ENCODE results near the gene F3.
"Not testable (repeated sequence)": the region's sequence is repeated elsewhere in the genome, so short reads cannot be mapped to it uniquely, and the experiment has no call there.

Gene F3

DNA sequence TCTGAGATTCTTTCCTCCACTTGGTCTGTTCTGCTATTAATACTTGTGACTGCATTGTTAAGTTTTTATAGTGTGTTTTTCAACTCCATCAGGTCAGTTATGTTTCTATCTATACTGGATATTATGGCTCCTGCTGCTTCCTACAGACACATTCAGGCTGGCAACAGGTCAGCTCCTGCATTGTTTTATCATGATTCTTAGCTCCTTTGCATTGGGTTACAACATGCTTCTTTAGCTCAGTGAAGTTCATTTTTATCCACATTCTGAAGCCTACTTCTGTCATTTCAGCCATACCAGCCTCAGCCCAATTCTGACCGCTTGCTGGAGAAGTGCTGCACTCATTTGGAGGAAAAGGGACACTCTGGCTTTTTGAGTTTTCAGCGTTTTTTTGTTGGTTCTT lies 37.3 kb upstream of the F3 start:
- no peak overlapping the region for H3K4me3 ChIP-seq (ENCODE audit: low read length)
- DNase-seq (ENCODE audit: low read depth), result peak; percentile 39
- TF ChIP-seq, protein P1, sequence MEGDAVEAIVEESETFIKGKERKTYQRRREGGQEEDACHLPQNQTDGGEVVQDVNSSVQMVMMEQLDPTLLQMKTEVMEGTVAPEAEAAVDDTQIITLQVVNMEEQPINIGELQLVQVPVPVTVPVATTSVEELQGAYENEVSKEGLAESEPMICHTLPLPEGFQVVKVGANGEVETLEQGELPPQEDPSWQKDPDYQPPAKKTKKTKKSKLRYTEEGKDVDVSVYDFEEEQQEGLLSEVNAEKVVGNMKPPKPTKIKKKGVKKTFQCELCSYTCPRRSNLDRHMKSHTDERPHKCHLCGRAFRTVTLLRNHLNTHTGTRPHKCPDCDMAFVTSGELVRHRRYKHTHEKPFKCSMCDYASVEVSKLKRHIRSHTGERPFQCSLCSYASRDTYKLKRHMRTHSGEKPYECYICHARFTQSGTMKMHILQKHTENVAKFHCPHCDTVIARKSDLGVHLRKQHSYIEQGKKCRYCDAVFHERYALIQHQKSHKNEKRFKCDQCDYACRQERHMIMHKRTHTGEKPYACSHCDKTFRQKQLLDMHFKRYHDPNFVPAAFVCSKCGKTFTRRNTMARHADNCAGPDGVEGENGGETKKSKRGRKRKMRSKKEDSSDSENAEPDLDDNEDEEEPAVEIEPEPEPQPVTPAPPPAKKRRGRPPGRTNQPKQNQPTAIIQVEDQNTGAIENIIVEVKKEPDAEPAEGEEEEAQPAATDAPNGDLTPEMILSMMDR (IDR thresholded peaks at IDR 0.05; ENCODE audit: insufficient read depth, low read depth, low read length, missing control alignments), result no peak

DNA sequence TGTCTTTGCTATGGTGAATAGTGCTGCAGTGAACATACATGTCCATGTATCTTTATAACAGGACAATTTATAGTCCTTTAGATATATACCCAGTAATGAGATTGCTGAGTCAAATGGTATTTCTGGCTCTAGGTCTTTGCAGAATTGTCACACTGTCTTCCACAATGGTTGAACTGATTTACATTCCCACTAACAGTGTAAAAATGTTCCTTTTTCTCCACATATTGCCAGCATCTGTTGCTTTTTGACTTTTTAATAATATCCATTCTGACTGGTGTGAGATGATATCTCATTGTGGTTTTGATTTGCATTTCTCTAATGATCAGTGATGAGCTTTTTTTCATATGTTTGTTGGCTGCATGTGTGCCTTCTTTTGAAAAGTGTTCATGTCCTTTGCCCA lies 32.4 kb upstream of the F3 start:
- DNase-seq (ENCODE audit: low read depth); H3K4me3 ChIP-seq (ENCODE audit: low read length): not testable (repeated sequence)

DNA sequence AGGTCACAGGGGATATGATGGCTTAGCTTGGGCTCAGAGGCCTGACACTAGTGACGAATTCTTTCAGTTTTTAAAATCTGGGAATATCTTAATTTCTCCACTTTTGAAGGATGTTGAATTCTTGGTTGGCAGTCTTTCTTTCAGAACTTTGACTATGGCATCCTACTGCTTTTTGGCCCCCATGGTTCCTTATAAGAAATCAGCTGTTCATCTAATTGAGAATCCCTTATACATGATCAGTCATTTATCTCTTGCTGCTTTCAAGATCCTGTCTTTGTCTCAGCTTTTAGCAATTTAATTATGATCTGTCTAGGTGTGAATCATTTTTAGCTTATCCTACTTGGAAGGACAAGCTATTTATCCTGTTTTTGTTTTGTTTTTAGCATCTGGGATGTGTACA lies 31.2 kb upstream of the F3 start:
- no peak for DNase-seq (ENCODE audit: low read depth)
- TF ChIP-seq, protein P1 (IDR thresholded peaks at IDR 0.05; ENCODE audit: insufficient read depth, low read depth, low read length, missing control alignments), result no peak
- no peak overlapping the region for H3K4me3 ChIP-seq (ENCODE audit: low read length)

DNA sequence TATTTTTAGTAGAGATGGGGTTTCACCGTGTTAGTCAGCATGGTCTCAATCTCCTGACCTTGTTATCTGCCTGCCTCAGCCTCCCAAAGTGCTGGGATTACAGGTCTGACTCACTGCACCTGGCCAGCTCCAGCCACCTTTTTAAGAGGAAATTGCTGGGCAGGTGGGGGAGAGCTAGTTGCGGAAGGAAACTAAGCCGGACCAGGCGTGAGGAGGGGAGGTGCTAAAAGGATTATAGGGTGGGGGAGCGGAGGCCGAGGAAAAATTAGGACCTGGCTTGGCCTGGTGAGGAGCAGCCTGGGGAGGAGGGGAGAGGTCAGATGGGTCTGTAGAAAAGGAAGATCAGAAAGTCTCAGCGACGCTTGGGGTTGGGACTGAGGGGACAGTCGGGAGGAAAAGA lies 29.4 kb upstream of the F3 start:
- not testable (repeated sequence) for H3K4me3 ChIP-seq (ENCODE audit: low read length); DNase-seq (ENCODE audit: low read depth)

DNA sequence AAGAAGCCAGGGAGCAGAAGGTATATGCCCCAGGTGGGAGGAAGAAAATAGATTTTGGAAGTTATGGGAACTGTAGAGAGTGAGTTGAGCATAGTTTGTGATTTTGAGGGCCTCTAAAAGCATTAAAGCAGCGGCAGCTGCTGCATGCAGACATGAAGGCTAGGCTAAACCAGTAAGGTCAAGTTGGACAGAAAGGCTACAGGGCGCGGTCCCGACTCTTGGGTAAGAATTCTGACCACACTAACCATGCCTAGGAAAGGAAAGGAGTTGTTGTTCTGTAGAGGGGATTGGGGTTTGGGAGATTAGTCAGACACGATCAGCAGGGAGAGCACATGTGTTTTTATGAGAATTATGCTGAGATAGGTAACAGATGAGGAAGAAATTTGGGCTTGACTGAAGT lies 27.2 kb upstream of the F3 start:
- not testable (repeated sequence) for H3K4me3 ChIP-seq (ENCODE audit: low read length); DNase-seq (ENCODE audit: low read depth)

DNA sequence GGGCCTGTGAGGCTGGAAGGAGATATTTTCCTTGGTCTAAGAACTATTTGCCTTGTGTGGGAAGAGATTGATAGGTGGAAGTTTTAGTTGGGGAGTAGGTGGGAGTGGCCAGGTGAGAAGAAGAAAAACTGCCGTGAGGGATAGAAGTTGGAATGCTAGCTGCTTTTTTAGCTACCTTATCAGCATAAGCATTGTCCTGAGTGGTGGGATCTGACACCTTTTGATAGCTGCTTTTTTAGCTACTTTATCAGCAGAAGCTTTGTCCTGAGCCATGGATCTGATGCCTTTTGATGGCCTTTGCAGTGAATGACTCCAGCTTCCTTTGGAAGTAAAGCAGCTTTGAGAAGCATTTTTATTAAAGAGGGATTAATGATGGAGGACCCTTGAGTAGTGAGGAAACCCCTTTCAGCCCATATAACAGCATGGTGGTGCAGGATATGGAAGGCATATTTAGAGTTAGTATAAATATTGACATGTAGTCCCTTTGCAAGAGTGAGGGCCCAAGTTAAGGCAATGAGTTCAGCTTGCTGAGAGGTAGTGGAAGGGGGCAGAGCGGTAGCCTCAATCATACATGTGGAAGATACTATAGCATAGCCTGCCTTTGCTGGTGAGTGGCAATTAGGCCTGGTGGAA lies 26.5 kb upstream of the F3 start:
- DNase-seq (ENCODE audit: low read depth); H3K4me3 ChIP-seq (ENCODE audit: low read length): not testable (repeated sequence)

DNA sequence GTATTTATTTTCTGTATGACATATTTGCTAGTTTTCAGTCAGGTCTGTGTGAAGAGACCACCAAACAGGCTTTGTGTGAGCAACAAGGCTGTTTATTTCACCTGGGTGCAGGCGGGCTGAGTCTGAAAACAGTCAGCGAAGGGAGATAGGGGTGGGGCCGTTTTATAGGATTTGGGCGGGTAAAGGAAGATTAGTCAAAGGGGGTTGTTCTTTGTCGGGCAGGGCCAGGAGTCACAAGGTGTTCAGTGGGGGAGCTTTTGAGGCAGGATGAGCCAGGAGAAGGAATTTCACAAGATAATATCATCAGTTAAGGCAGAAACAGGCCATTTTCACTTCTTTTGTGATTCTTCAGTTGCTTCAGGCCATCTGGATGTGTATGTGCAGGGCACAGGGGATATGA lies 24.9 kb upstream of the F3 start:
- not testable (repeated sequence) for H3K4me3 ChIP-seq (ENCODE audit: low read length); DNase-seq (ENCODE audit: low read depth)

DNA sequence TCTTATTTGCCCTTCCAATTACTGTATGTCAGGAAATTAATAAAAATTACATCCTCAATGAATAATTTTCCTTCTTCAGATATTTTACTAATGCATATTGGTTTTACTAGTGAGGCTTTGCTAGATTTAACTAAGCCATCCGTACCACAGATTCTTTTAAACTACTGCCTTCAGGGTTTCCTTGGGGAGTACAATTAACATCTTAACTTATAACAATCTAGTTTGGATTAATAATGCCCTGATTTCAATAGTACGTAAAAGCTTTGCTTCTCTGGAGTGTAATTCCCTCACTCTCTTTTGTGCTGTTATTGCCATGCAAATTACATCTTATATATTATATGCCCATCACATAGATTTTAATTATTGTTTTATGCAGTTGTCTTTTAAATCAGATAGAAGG lies 24.3 kb upstream of the F3 start:
- TF ChIP-seq, protein P1 (IDR thresholded peaks at IDR 0.05; ENCODE audit: insufficient read depth, low read depth, low read length, missing control alignments), result no peak
- DNase-seq (ENCODE audit: low read depth), result no peak
- no peak overlapping the region for H3K4me3 ChIP-seq (ENCODE audit: low read length)

DNA sequence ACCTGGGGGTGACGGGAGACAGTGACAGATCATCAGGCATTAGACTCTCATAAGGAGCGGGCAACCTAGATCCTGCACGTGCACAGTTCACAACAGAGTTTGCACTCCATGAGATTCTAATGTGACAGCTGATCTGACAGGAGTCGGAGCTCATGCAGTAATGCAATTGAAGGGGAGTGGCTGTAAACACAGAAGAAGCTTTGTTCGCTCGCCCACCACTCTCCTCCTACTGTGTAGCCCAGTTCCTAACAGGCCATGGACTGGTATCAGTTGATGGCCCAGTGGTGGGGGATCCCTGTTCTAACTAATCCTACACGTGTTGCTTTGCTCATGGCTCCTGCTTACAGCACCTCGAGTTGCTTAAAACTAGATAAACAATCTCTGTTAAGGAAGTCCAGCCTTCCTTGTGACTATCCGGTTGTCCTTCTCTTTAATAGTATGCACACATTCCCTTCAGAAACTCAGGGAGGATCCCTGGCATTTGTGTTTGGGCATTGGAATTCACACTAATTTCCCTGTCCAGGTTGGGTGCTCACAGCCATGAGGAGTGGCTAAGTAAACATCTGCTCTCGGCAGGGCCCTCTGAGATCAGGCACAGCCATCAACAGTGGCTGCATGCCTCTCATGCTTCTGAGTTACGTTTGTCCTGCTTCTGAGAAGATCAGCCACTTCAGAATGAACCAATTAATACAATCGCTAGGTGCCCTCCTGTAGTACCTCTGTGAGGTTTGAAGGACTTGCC lies 21.1 kb upstream of the F3 start:
- peak; percentile 29 for DNase-seq (ENCODE audit: low read depth)
- no peak overlapping the region for H3K4me3 ChIP-seq (ENCODE audit: low read length)
- TF ChIP-seq, protein P1 (IDR thresholded peaks at IDR 0.05; ENCODE audit: insufficient read depth, low read depth, low read length, missing control alignments), result no peak

DNA sequence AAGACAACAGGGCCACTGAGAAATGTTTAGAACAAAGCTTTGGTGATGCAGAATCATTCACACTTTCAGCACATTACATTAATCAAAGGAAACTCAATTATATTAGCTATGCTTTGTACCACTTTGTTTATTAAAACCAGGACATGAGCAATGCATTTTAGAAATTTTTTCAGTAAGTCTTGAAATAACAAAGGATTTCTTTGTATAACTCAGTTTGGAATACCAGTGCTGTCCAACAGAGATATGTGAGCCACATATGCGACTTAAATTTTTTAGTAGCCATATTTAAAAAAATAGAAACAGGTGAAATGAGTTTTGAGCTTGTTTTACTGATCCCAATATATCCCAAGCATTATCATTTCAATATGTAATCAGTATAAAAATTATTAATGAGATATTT lies 18.8 kb upstream of the F3 start:
- H3K4me3 ChIP-seq (ENCODE audit: low read length), result no peak overlapping the region
- TF ChIP-seq, protein P1 (IDR thresholded peaks at IDR 0.05; ENCODE audit: insufficient read depth, low read depth, low read length, missing control alignments), result no peak
- DNase-seq (ENCODE audit: low read depth), result no peak

Data from epithelial cell of esophagus (primary cell).